AG04450 (cell line): ENCODE measurements around the gene CASKIN1. TPM values are rescaled to one million over a fixed set of nuclear protein-coding genes. Genes with fewer than 3 reads are reported as not detected.

Source experiments
- CTCF ChIA-PET: fragments of 300-600, 350-600 bp; formaldehyde crosslinking; extraction: SDS; loops from one replicate; lab custom pipeline; 2022; ENCODE audit warnings: antibody characterized with exemption, inconsistent platforms; lab: Charles Lee
- POLR2A ChIA-PET: fragments of 350-600 bp; formaldehyde crosslinking; extraction: SDS; loops from one replicate; lab custom pipeline; 2021; ENCODE audit warnings: antibody characterized with exemption, inconsistent platforms; lab: Yijun Ruan, JAX
- DNase-seq: peaks from one replicate; pipeline ENCODE4 v3.0.0-alpha.2; 2011; ENCODE audit warnings: low read depth, low spot score
- H3K27ac ChIP-seq: one replicate; pipeline ENCODE4 v1.5.1; 2012; ENCODE audit warnings: low read depth, low read length, control low read depth
- H3K27me3 ChIP-seq: one replicate; pipeline ENCODE4 v1.6.0; 2012; ENCODE audit warnings: low read length; ENCODE audit not compliant: control insufficient read depth, insufficient read depth
- H3K4me3 ChIP-seq: 2 replicates; pipeline ENCODE4 v1.5.1; 2011; ENCODE audit warnings: mild to moderate bottlenecking, low read depth, low read length, control low read depth
- H3K9me3 ChIP-seq: 2 replicates; pipeline ENCODE4 v1.5.1; 2012; ENCODE audit warnings: low read length; ENCODE audit not compliant: control insufficient read depth, insufficient read depth
- CTCF ChIP-seq: IDR thresholded peaks from 2 replicates; pipeline ENCODE4 v1.5.1; 2011; ENCODE audit warnings: low read depth, low read length, control low read depth, inconsistent platforms
- polyA plus RNA-seq: library from polyadenylated mRNA; depleted of rRNA; stranded (reverse); fragments of >200 nt; gene quantifications from 2 replicates; pipeline ENCODE4 v1.2.3, GENCODE V29; 2011

The CASKIN1 gene
- polyA plus RNA-seq, 1 experiment = 0.02 TPM

- no peak for DNase-seq
- ChIA-PET CTCF (no interaction called here), POLR2A (interaction anchor here (2.8 kb wide), 1 partner anchor 16 kb away, joined by 13 read pairs; the partner anchor contains the start of gene TRAF7)
- no peak for TF ChIP-seq CTCF
- no peak overlapping the region for H3K4me3 ChIP-seq
- H3K27me3 ChIP-seq = no peaks in the 10 kb centered on the region
- H3K9me3 ChIP-seq = no peaks in the 10 kb centered on the region; the same call in 1 of the 2 replicates
- no peak overlapping the region for H3K27ac ChIP-seq
These were observed 24.7 kb downstream of the CASKIN1 start for GRCh38 chr16:2171601-2172178.

- ChIA-PET CTCF (no interaction called here), POLR2A (no interaction called here)
- Histone ChIP-seq H3K27ac (no peak overlapping the region), H3K4me3 (no peak overlapping the region), H3K27me3 (no peaks in the 10 kb centered on the region), H3K9me3 (no peaks in the 10 kb centered on the region; the same call in 1 of the 2 replicates)
- no peak for DNase-seq
- no peak for TF ChIP-seq CTCF
These were observed 25.6 kb downstream of the CASKIN1 start for GRCh38 chr16:2170587-2171435.

GRCh38 chr16:2170080-2170479 is 26.3 kb downstream of the CASKIN1 start:
- Histone ChIP-seq H3K27ac (no peak overlapping the region), H3K9me3 (no peaks in the 10 kb centered on the region; the same call in 1 of the 2 replicates), H3K27me3 (no peaks in the 10 kb centered on the region), H3K4me3 (no peak overlapping the region)
- no peak for DNase-seq
- ChIA-PET CTCF (no interaction called here), POLR2A (no interaction called here)
- no peak for TF ChIP-seq CTCF

GRCh38 chr16:2167068-2167638 is 29.3 kb downstream of the CASKIN1 start:
- CTCF ChIA-PET = interaction anchor here (0.7 kb wide), 1 partner anchor 12 kb away, joined by 7 read pairs; the partner anchor contains the start of gene TRAF7
- H3K4me3 ChIP-seq = no peak overlapping the region
- POLR2A ChIA-PET = interaction anchor here (3.2 kb wide), 1 partner anchor 12 kb away, joined by 15 read pairs; the partner anchor contains the start of gene TRAF7
- TF ChIP-seq CTCF = no peak
- H3K27me3 ChIP-seq = no peaks in the 10 kb centered on the region
- no peak for DNase-seq
- H3K27ac ChIP-seq = no peak overlapping the region
- peaks cover 14% of the 10 kb centered on the region for H3K9me3 ChIP-seq
